HepG2 (cell line): Measurements from ENCODE around the gene RPL18. TPM values are rescaled to one million over a fixed set of nuclear protein-coding genes. Genes with fewer than 3 reads are reported as not detected.
A peak's percentile ranks its signal among the peaks of the same experiment; 100 is the strongest.

Source experiments
- AGO1 ChIP-seq: fragments of 200-400 bp; formaldehyde crosslinking; IDR thresholded peaks from 2 replicates; pipeline ENCODE4 v1.6.1; 2017; ENCODE audit warnings: mild to moderate bottlenecking, low read depth, low read length, moderate library complexity; ENCODE audit not compliant: poor library complexity, severe bottlenecking
- ERF ChIP-seq: IDR thresholded peaks from 2 replicates; pipeline ENCODE4 v1.6.1; 2018; ENCODE audit warnings: missing biosample characterization, missing genetic modification reagents
- FOXP1 ChIP-seq, 2 experiments: fragments of 450-650 bp in 1 of 2; IDR thresholded peaks; 2 replicates each; pipeline ENCODE4 v1.6.1; 2017 to 2018; ENCODE audit warnings: antibody characterized with exemption in 1 of 2
- MED8 ChIP-seq: sonication (generic); formaldehyde crosslinking; IDR thresholded peaks from 2 replicates; pipeline ENCODE4 v1.8.1; 2023; ENCODE audit warnings: mild to moderate bottlenecking, missing genetic modification reagents; ENCODE audit not compliant: insufficient replicate concordance
- NFYB ChIP-seq: sonication (generic); formaldehyde crosslinking; IDR thresholded peaks from 2 replicates; pipeline ENCODE4 v1.4.0; 2020; ENCODE audit warnings: missing genetic modification reagents
- PAX8 ChIP-seq: sonication (generic); formaldehyde crosslinking; IDR thresholded peaks from 2 replicates; pipeline ENCODE4 v1.8.0; 2022; ENCODE audit warnings: mild to moderate bottlenecking, missing genetic modification reagents, borderline replicate concordance
- RFXANK ChIP-seq: IDR thresholded peaks from 2 replicates; pipeline ENCODE4 v1.6.1; 2016
- TOE1 ChIP-seq: sonication (generic); formaldehyde crosslinking; IDR thresholded peaks from 2 replicates; pipeline ENCODE4 v1.4.0; 2020; ENCODE audit warnings: mild to moderate bottlenecking, missing genetic modification reagents
- ZNF335 ChIP-seq: sonication (generic); formaldehyde crosslinking; IDR thresholded peaks from 2 replicates; pipeline ENCODE4 v1.4.0; 2020; ENCODE audit warnings: missing genetic modification reagents
- ZNF709 ChIP-seq: sonication (generic); formaldehyde crosslinking; IDR thresholded peaks from 2 replicates; pipeline ENCODE4 v1.5.0; 2020; ENCODE audit warnings: mild to moderate bottlenecking, missing genetic modification reagents
- ZNF720 ChIP-seq: sonication (generic); formaldehyde crosslinking; IDR thresholded peaks from 2 replicates; pipeline ENCODE4 v1.4.0; 2020; ENCODE audit warnings: missing genetic modification reagents
- ZNF737 ChIP-seq: sonication (generic); formaldehyde crosslinking; IDR thresholded peaks from 2 replicates; pipeline ENCODE4 v1.5.0; 2020; ENCODE audit warnings: missing genetic modification reagents, mild to moderate bottlenecking, borderline replicate concordance
- ZNF883 ChIP-seq: sonication (generic); formaldehyde crosslinking; IDR thresholded peaks from 2 replicates; pipeline ENCODE4 v1.5.1; 2020; ENCODE audit warnings: mild to moderate bottlenecking, missing genetic modification reagents; ENCODE audit errors: not compliant biosample characterization
- polyA plus RNA-seq, 8 experiments: library from polyadenylated mRNA; depleted of rRNA in 3 of 8; stranded (reverse) in 7 of 8; unstranded in 1 of 8; fragments of >200 nt; fragmentation: Illumina TruSeq in 4 of 8; extraction: Trizol in 4 of 8; gene quantifications; 2 replicates each; pipeline versions ENCODE4 v1.2.1 to v1.2.3, GENCODE V29; 2011 to 2016; ENCODE audit warnings: low read depth in 4 of 8, missing spikeins in 1 of 8, mixed read lengths in 1 of 8; ENCODE audit not compliant: insufficient read depth in 1 of 8
- total RNA-seq, 5 experiments: library from RNA; depleted of rRNA; stranded (reverse); fragments of >200 nt; fragmentation: Illumina TruSeq; extraction: Trizol; gene quantifications; 2 replicates each; pipeline ENCODE4 v1.2.3, GENCODE V29; 2016; ENCODE audit warnings: low read depth in 1 of 5
- TF ChIP-seq, protein P1 (sequence below): sonication (generic); formaldehyde crosslinking; IDR thresholded peaks from 2 replicates; pipeline ENCODE4 v1.5.0; 2020; ENCODE audit warnings: mild to moderate bottlenecking, missing genetic modification reagents, borderline replicate concordance
- TF ChIP-seq, protein P2 (sequence below), 2 experiments: sonication (generic) in 1 of 2; formaldehyde crosslinking in 1 of 2; IDR thresholded peaks; 2 replicates each; pipeline versions ENCODE4 v1.5.1 to v1.6.1; 2011 to 2020; ENCODE audit warnings: borderline replicate concordance in 1 of 2, low read depth in 1 of 2, low read length in 1 of 2, mild to moderate bottlenecking in 1 of 2, missing genetic modification reagents in 1 of 2, moderate library complexity in 1 of 2
- TF ChIP-seq, protein P3 (sequence below): sonication (generic); formaldehyde crosslinking; IDR thresholded peaks from 2 replicates; pipeline ENCODE4 v1.4.0; 2020; ENCODE audit warnings: missing genetic modification reagents
- TF ChIP-seq, protein P4 (sequence below): sonication (generic); formaldehyde crosslinking; IDR thresholded peaks from 2 replicates; pipeline ENCODE4 v1.4.0; 2020; ENCODE audit warnings: mild to moderate bottlenecking, missing genetic modification reagents

Gene RPL18
- total and polyA plus RNA-seq, 2 of the 13 experiments (the other 11 are each of a cell fraction or from before 2014, with no cell fraction given) = 1,485 to 1,639 TPM

DNA sequence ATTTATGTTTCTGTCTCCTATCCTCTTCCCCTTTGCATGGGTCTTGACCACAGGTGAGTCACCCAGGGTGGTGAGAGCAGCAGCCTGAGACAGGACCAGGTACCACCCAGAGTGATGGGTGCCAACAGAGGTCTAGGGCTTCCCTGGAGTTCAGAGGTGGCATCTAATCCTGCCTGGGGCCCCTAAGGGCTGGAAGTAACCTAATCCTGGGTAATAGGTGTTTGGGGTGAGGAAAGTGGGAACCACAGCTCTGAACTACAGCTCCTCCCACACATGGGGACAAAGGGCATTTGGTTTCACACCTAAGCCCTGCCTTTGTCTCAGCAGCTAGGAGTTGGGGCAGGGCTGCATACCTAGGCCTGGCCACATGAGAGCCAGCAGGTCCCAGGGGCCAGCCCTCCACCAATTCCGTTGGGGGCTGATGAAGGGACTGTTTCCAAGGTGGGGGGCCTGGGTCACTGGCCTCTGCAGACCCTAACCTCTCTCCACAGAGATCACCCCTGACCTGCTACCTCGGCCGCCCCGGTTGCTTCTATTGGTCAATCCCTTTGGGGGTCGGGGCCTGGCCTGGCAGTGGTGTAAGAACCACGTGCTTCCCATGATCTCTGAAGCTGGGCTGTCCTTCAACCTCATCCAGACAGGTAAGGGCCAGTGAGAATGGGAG, 8.4 kb upstream of the RPL18 start (continued):
- TF ChIP-seq, protein P1, sequence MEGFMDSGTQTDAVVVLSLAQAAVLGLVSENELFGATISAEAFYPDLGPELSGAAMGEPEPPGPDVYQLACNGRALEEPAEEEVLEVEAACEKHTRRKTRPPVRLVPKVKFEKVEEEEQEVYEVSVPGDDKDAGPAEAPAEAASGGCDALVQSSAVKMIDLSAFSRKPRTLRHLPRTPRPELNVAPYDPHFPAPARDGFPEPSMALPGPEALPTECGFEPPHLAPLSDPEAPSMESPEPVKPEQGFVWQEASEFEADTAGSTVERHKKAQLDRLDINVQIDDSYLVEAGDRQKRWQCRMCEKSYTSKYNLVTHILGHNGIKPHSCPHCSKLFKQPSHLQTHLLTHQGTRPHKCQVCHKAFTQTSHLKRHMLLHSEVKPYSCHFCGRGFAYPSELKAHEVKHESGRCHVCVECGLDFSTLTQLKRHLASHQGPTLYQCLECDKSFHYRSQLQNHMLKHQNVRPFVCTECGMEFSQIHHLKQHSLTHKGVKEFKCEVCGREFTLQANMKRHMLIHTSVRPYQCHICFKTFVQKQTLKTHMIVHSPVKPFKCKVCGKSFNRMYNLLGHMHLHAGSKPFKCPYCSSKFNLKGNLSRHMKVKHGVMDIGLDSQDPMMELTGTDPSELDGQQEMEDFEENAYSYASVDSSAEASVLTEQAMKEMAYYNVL (CRISPR knock-in tag) = no peak
- no peak for TF ChIP-seq ZNF737 (CRISPR knock-in tag)
- no peak for TF ChIP-seq AGO1
- no peak for TF ChIP-seq FOXP1 (IDR thresholded peaks at IDR 0.05)
- no peak for TF ChIP-seq FOXP1 (CRISPR knock-in tag; IDR thresholded peaks at IDR 0.05)
- no peak for TF ChIP-seq ERF
- TF ChIP-seq, protein P2, sequence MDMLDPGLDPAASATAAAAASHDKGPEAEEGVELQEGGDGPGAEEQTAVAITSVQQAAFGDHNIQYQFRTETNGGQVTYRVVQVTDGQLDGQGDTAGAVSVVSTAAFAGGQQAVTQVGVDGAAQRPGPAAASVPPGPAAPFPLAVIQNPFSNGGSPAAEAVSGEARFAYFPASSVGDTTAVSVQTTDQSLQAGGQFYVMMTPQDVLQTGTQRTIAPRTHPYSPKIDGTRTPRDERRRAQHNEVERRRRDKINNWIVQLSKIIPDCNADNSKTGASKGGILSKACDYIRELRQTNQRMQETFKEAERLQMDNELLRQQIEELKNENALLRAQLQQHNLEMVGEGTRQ (IDR thresholded peaks at IDR 0.05; ENCODE audit: low read depth, low read length) = no peak
- TF ChIP-seq, protein P2 (CRISPR knock-in tag; IDR thresholded peaks at IDR 0.05; ENCODE audit: borderline replicate concordance) = no peak
- no peak for TF ChIP-seq TOE1 (CRISPR knock-in tag)
- TF ChIP-seq ZNF883 = no peak
- no peak for TF ChIP-seq PAX8 (CRISPR knock-in tag)
- TF ChIP-seq ZNF709 (CRISPR knock-in tag) = no peak
- no peak for TF ChIP-seq ZNF720 (CRISPR knock-in tag)
- no peak for TF ChIP-seq RFXANK
- peak; percentile 30; the same call in 1 of the 2 replicates for TF ChIP-seq NFYB (CRISPR knock-in tag)
- no peak for TF ChIP-seq MED8 (CRISPR knock-in tag)
- TF ChIP-seq, protein P3, sequence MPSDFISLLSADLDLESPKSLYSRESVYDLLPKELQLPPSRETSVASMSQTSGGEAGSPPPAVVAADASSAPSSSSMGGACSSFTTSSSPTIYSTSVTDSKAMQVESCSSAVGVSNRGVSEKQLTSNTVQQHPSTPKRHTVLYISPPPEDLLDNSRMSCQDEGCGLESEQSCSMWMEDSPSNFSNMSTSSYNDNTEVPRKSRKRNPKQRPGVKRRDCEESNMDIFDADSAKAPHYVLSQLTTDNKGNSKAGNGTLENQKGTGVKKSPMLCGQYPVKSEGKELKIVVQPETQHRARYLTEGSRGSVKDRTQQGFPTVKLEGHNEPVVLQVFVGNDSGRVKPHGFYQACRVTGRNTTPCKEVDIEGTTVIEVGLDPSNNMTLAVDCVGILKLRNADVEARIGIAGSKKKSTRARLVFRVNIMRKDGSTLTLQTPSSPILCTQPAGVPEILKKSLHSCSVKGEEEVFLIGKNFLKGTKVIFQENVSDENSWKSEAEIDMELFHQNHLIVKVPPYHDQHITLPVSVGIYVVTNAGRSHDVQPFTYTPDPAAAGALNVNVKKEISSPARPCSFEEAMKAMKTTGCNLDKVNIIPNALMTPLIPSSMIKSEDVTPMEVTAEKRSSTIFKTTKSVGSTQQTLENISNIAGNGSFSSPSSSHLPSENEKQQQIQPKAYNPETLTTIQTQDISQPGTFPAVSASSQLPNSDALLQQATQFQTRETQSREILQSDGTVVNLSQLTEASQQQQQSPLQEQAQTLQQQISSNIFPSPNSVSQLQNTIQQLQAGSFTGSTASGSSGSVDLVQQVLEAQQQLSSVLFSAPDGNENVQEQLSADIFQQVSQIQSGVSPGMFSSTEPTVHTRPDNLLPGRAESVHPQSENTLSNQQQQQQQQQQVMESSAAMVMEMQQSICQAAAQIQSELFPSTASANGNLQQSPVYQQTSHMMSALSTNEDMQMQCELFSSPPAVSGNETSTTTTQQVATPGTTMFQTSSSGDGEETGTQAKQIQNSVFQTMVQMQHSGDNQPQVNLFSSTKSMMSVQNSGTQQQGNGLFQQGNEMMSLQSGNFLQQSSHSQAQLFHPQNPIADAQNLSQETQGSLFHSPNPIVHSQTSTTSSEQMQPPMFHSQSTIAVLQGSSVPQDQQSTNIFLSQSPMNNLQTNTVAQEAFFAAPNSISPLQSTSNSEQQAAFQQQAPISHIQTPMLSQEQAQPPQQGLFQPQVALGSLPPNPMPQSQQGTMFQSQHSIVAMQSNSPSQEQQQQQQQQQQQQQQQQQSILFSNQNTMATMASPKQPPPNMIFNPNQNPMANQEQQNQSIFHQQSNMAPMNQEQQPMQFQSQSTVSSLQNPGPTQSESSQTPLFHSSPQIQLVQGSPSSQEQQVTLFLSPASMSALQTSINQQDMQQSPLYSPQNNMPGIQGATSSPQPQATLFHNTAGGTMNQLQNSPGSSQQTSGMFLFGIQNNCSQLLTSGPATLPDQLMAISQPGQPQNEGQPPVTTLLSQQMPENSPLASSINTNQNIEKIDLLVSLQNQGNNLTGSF (CRISPR knock-in tag) = 0 out of 2 replicates have a peak, but pooled peaks have one; percentile 32
- TF ChIP-seq, protein P4, sequence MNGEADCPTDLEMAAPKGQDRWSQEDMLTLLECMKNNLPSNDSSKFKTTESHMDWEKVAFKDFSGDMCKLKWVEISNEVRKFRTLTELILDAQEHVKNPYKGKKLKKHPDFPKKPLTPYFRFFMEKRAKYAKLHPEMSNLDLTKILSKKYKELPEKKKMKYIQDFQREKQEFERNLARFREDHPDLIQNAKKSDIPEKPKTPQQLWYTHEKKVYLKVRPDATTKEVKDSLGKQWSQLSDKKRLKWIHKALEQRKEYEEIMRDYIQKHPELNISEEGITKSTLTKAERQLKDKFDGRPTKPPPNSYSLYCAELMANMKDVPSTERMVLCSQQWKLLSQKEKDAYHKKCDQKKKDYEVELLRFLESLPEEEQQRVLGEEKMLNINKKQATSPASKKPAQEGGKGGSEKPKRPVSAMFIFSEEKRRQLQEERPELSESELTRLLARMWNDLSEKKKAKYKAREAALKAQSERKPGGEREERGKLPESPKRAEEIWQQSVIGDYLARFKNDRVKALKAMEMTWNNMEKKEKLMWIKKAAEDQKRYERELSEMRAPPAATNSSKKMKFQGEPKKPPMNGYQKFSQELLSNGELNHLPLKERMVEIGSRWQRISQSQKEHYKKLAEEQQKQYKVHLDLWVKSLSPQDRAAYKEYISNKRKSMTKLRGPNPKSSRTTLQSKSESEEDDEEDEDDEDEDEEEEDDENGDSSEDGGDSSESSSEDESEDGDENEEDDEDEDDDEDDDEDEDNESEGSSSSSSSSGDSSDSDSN (CRISPR knock-in tag) = no peak
- TF ChIP-seq ZNF335 (CRISPR knock-in tag) = no peak
